Mesenchymal stem cell (in vitro differentiated cells and primary cell): Measurements from ENCODE around the gene RAB11FIP4.

Source experiments
- DNase-seq: peaks from one replicate; pipeline ENCODE4 v3.0.0-alpha.2; 2013
- H2AFZ ChIP-seq: one replicate; pipeline ENCODE4 v1.6.1; 2013; ENCODE audit warnings: low read depth, mild to moderate bottlenecking, control low read depth, inconsistent platforms, low read length, moderate library complexity
- H2AK5ac ChIP-seq: 2 replicates; pipeline ENCODE4 v1.6.1; 2013; ENCODE audit warnings: low read length, moderate library complexity, mild to moderate bottlenecking, inconsistent platforms; ENCODE audit not compliant: severe bottlenecking
- H2BK120ac ChIP-seq: one replicate; pipeline ENCODE4 v1.6.1; 2013; ENCODE audit warnings: low read depth, mild to moderate bottlenecking, inconsistent platforms, low read length, moderate library complexity
- H2BK12ac ChIP-seq, 2 experiments: one replicate each; pipeline ENCODE4 v1.6.1; 2013; ENCODE audit warnings: inconsistent platforms in 2 of 2, low read length in 2 of 2, mild to moderate bottlenecking in 2 of 2, moderate library complexity in 2 of 2, control low read depth in 1 of 2
- H2BK15ac ChIP-seq: one replicate; pipeline ENCODE4 v1.6.1; 2013; ENCODE audit warnings: mild to moderate bottlenecking, low read depth, inconsistent platforms; ENCODE audit not compliant: poor library complexity, severe bottlenecking
- H2BK5ac ChIP-seq: 2 replicates; pipeline ENCODE4 v1.6.1; 2013; ENCODE audit warnings: low read depth, mild to moderate bottlenecking, low read length, control low read depth, inconsistent platforms; ENCODE audit not compliant: poor library complexity, severe bottlenecking
- H3K14ac ChIP-seq, 2 experiments: one replicate each; pipeline ENCODE4 v1.6.1; 2013; ENCODE audit warnings: inconsistent platforms in 2 of 2, low read length in 2 of 2, control low read depth in 1 of 2, mild to moderate bottlenecking in 1 of 2, moderate library complexity in 1 of 2
- H3K18ac ChIP-seq, 2 experiments: one replicate each; pipeline ENCODE4 v1.6.1; 2013; ENCODE audit warnings: inconsistent platforms in 2 of 2, low read length in 2 of 2, control low read depth in 1 of 2, low read depth in 1 of 2, mild to moderate bottlenecking in 1 of 2
- H3K23ac ChIP-seq, 2 experiments: one replicate each; pipeline ENCODE4 v1.6.1; 2013; ENCODE audit warnings: inconsistent platforms in 2 of 2, low read length in 2 of 2, mild to moderate bottlenecking in 2 of 2, moderate library complexity in 2 of 2, control low read depth in 1 of 2
- H3K27ac ChIP-seq: 2 replicates; pipeline ENCODE4 v1.5.1; 2013; ENCODE audit warnings: mild to moderate bottlenecking, moderate library complexity, low read length, control low read depth, inconsistent platforms; ENCODE audit not compliant: poor library complexity, severe bottlenecking
- H3K27me3 ChIP-seq, 2 experiments: 2 replicates each; pipeline versions ENCODE4 v1.6.1 to v1.7.0; 2013; ENCODE audit warnings: low read length in 2 of 2, mild to moderate bottlenecking in 2 of 2, moderate library complexity in 2 of 2, control low read depth in 1 of 2, inconsistent platforms in 1 of 2; ENCODE audit not compliant: control insufficient read depth in 1 of 2, insufficient read depth in 1 of 2
- H3K36me3 ChIP-seq, 2 experiments: 2 replicates each; pipeline versions ENCODE4 v1.6.1 to v1.7.0; 2013; ENCODE audit warnings: low read length in 2 of 2, control low read depth in 1 of 2, inconsistent platforms in 1 of 2, low read depth in 1 of 2, mild to moderate bottlenecking in 1 of 2; ENCODE audit not compliant: insufficient read depth in 2 of 2, control insufficient read depth in 1 of 2
- H3K4ac ChIP-seq, 2 experiments: one replicate each; pipeline ENCODE4 v1.6.1; 2013; ENCODE audit warnings: inconsistent platforms in 2 of 2, low read length in 2 of 2, mild to moderate bottlenecking in 2 of 2, moderate library complexity in 2 of 2, control low read depth in 1 of 2, low read depth in 1 of 2
- H3K4me1 ChIP-seq: 2 replicates; pipeline ENCODE4 v1.6.1; 2013; ENCODE audit warnings: low read depth, low read length, control low read depth; ENCODE audit not compliant: control insufficient read depth, insufficient read depth
- H3K4me2 ChIP-seq: 2 replicates; pipeline ENCODE4 v1.6.1; 2013; ENCODE audit warnings: low read length, mild to moderate bottlenecking, inconsistent platforms; ENCODE audit not compliant: poor library complexity, severe bottlenecking
- H3K4me3 ChIP-seq, 2 experiments: 2 replicates each; pipeline versions ENCODE4 v1.5.1 to v1.7.0; 2013; ENCODE audit warnings: low read length in 2 of 2, mild to moderate bottlenecking in 2 of 2, control low read depth in 1 of 2, low read depth in 1 of 2; ENCODE audit not compliant: insufficient read depth in 1 of 2
- H3K79me1 ChIP-seq: replicated peaks from 2 replicates; pipeline ENCODE4 v1.6.1; 2013; ENCODE audit warnings: mild to moderate bottlenecking, control low read depth, low read length, inconsistent platforms; ENCODE audit not compliant: poor library complexity, severe bottlenecking
- H3K9ac ChIP-seq: 2 replicates; pipeline ENCODE4 v1.7.0; 2013; ENCODE audit warnings: mild to moderate bottlenecking, low read length, moderate library complexity
- H3K9me3 ChIP-seq: 2 replicates; pipeline ENCODE4 v1.7.0; 2013; ENCODE audit warnings: mild to moderate bottlenecking, low read length; ENCODE audit not compliant: control insufficient read depth
- H4K8ac ChIP-seq: one replicate; pipeline ENCODE4 v1.6.1; 2013; ENCODE audit warnings: inconsistent platforms, mild to moderate bottlenecking, low read length, moderate library complexity
- H4K91ac ChIP-seq: one replicate; pipeline ENCODE4 v1.6.1; 2013; ENCODE audit warnings: mild to moderate bottlenecking, low read length, inconsistent platforms
- WGBS: methylation state at CpG from one replicate; pipeline ENCODE4 v1.1.7; 2013; ENCODE audit warnings: mixed read lengths; 5-methylcytosine and 5-hydroxymethylcytosine counted together

Gene RAB11FIP4

DNA sequence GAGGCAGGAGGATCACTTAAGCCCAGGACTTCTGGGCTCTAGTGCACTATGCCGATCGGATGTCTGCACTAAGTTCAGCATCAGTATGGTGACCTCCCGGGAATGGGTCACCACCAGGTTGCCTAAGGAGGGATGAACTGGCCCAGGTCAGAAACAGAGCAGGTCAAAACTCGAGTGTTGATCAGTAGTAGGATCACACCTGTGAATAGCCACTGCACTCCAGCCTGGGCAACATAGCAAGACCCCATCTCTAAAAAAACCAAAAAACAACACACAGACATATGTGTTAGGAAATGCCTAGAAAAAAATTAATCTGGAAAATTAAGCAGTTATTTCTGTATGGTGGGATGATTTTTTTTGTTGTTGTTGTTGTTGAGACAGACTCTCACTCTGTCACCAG, 127.0 kb downstream of the RAB11FIP4 start:
- Histone ChIP-seq H2AFZ (no peak overlapping the region), H2BK120ac (no peak overlapping the region), H3K27ac (no peak overlapping the region), H3K4me3 (no peak overlapping the region), H3K4ac (no peak overlapping the region), H4K91ac (no peak overlapping the region), H4K8ac (no peak overlapping the region), H3K79me1 (no peaks in the 10 kb centered on the region), H2BK12ac (no peak overlapping the region), H3K4me1 (no peaks in the 10 kb centered on the region), H3K23ac (no peak overlapping the region), H3K27me3 (peaks cover 18 to 41% of the 10 kb centered on the region in 2 experiments), H2BK5ac (no peak overlapping the region), H3K9me3 (no peaks in the 10 kb centered on the region), H3K18ac (no peak overlapping the region), H3K4me2 (no peak overlapping the region), H3K14ac (no peak overlapping the region), H2BK15ac (no peak overlapping the region), H3K36me3 (no peaks in the 10 kb centered on the region), H3K9ac (no peak overlapping the region), H2AK5ac (no peak overlapping the region)
- DNase-seq, result no peak
- 93% methylated on average over 3 of the region's 4 CpGs for WGBS

DNA sequence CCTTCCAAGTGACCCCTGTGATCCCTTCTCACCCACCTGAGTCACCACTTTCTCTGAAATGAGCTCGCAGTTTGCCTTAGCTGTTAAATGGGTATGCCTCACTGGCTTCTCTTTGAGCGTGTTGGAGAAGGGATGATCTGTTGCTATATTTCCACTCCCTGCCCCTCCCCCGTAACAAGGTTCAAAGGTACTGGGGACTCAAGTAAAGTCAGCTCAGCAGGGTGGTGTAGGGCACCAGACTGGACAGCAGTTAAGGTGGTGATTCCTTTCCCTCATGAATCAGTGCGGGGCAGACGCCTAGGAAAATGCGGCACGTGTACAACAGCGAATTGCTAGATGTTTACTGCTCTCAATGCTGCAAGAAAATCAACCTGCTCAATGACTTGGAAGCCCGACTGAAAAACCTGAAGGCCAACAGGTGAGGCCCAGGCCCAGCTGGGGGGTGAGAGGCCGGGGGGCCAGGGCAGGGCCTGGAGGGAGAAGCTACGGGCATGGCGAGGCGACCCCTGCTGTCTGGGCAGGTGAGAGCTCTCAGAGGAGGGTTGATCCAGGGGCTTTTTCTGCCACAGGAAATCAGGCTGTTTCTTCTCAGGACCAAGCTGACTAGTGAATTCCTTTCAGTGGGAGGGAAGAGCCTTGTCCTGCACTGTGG, 130.3 kb downstream of the RAB11FIP4 start:
- no peaks in the 10 kb centered on the region for H3K9me3 ChIP-seq
- peaks cover 9 to 35% of the 10 kb centered on the region in 2 experiments for H3K27me3 ChIP-seq
- no peaks in the 10 kb centered on the region for H3K36me3 ChIP-seq
- H3K4me1 ChIP-seq, result peaks cover 5% of the 10 kb centered on the region
- no peak overlapping the region for H2BK12ac ChIP-seq
- 89% methylated on average over 13 of the region's 13 CpGs for WGBS
- no peak overlapping the region for H2AFZ ChIP-seq
- H3K9ac ChIP-seq, result no peak overlapping the region
- H2BK120ac ChIP-seq, result no peak overlapping the region
- H3K4ac ChIP-seq, result no peak overlapping the region
- no peak overlapping the region for H2BK5ac ChIP-seq
- no peak for DNase-seq
- H4K91ac ChIP-seq, result no peak overlapping the region
- no peak overlapping the region for H3K27ac ChIP-seq
- H3K4me2 ChIP-seq, result no peak overlapping the region
- H2BK15ac ChIP-seq, result no peak overlapping the region
- no peak overlapping the region for H3K23ac ChIP-seq
- H3K18ac ChIP-seq, result no peak overlapping the region
- no peaks in the 10 kb centered on the region for H3K79me1 ChIP-seq
- no peak overlapping the region for H2AK5ac ChIP-seq
- H3K14ac ChIP-seq, result no peak overlapping the region
- H3K4me3 ChIP-seq, result no peak overlapping the region
- H4K8ac ChIP-seq, result no peak overlapping the region

DNA sequence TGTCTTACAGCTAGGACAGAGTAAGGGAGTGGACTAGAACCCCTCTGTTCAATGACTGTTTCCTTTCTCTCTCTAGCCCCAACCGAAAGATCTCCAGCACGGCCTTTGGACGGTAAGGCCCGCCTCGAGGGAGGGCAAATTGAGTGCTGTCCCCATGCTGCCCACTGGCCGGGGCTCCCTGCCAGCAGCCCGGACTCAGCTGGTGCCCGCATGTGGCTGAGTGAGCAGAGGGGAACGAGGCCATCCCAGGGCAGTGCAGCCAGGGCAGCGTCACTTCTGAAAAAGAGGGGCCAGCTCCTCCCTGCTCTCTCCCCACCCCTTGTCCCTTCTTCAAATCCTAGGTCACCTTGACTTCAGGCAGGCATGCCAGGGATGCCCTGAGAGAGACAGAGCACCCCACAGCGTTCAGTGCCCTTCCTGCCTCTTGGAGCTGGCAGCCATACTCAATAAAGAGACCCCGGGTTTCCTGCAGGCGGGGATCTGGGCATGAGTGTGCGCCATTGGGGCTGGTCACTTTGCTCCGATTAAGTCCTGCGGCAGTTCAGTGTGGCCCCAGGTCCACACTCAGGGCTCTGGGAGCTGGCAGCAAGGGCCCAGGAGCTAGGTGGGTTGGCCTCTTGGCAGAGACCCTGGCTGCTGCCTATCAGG, 130.9 kb downstream of the RAB11FIP4 start:
- Histone ChIP-seq H4K8ac (no peak overlapping the region), H3K4me3 (no peak overlapping the region), H3K18ac (no peak overlapping the region), H3K9ac (no peak overlapping the region), H3K23ac (no peak overlapping the region), H3K27ac (no peak overlapping the region), H3K4ac (no peak overlapping the region), H2BK120ac (no peak overlapping the region), H3K4me1 (peaks cover 5% of the 10 kb centered on the region), H3K14ac (no peak overlapping the region), H4K91ac (no peak overlapping the region), H3K4me2 (no peak overlapping the region), H2BK5ac (no peak overlapping the region), H2BK12ac (no peak overlapping the region), H3K9me3 (no peaks in the 10 kb centered on the region), H3K79me1 (no peaks in the 10 kb centered on the region), H2AFZ (no peak overlapping the region), H2AK5ac (no peak overlapping the region), H3K27me3 (peaks cover 6 to 33% of the 10 kb centered on the region in 2 experiments), H2BK15ac (no peak overlapping the region), H3K36me3 (no peaks in the 10 kb centered on the region)
- no peak for DNase-seq
- WGBS, result 95% methylated on average over 16 of the region's 16 CpGs

DNA sequence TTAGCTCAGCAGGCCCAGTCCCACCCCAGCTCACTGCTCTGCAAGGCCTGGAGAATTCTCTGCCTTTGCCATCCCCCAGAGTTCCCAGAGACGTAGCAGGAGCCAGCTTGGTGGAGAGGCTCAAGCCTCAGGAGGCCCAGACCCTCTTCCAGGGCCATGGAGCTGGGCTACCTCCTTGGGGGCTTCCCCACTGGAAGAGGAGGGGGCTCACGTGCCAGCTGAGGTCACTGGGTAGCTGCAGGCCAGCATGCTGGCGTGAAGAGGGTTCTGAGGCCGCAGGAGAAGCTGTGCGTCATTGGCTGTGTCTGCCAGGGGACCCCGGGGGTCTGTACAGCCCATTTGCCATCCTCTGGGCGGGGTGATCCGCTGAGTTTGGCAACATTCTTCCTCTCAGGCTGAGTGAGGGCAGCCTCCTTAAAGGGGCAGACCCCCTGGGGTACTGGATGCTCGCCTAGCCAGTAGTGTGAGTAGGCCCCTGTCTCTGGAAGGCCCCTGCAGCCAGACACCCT, 131.6 kb downstream of the RAB11FIP4 start:
- Histone ChIP-seq H3K36me3 (no peaks in the 10 kb centered on the region), H3K4ac (no peak overlapping the region), H4K8ac (no peak overlapping the region), H3K18ac (no peak overlapping the region), H2BK5ac (no peak overlapping the region), H3K27me3 (peaks cover 3 to 30% of the 10 kb centered on the region in 2 experiments), H2AFZ (no peak overlapping the region), H3K4me2 (no peak overlapping the region), H2BK120ac (no peak overlapping the region), H2BK15ac (no peak overlapping the region), H3K79me1 (no peaks in the 10 kb centered on the region), H3K9me3 (no peaks in the 10 kb centered on the region), H2AK5ac (no peak overlapping the region), H2BK12ac (no peak overlapping the region), H3K23ac (no peak overlapping the region), H3K27ac (no peak overlapping the region), H3K9ac (no peak overlapping the region), H3K4me1 (peaks cover 5% of the 10 kb centered on the region), H3K4me3 (no peak overlapping the region), H4K91ac (no peak overlapping the region), H3K14ac (no peak overlapping the region)
- WGBS, result 81% methylated on average over 9 of the region's 9 CpGs
- DNase-seq, result no peak
